ENCODE measurements around the gene HSPB3.

HSPB3 gene

GRCh38 chr5:54457094-54457862 is 1.8 kb downstream of the HSPB3 start:
- no peak overlapping the region for H3K4me3 ChIP-seq (ENCODE audit: low read depth, low read length)
- DNase-seq (ENCODE audit: low read depth) = no peak
- TF ChIP-seq CTCF (IDR thresholded peaks at IDR 0.05; ENCODE audit: insufficient read depth, low read depth, low read length, missing control alignments) = no peak

GRCh38 chr5:54458221-54458620 is 2.7 kb downstream of the HSPB3 start:
- H3K4me3 ChIP-seq (ENCODE audit: low read depth, low read length) = no peak overlapping the region
- DNase-seq (ENCODE audit: low read depth) = no peak
- no peak for TF ChIP-seq CTCF (IDR thresholded peaks at IDR 0.05; ENCODE audit: insufficient read depth, low read depth, low read length, missing control alignments)

- DNase-seq (ENCODE audit: low read depth) = no peak
- no peak for TF ChIP-seq CTCF (IDR thresholded peaks at IDR 0.05; ENCODE audit: insufficient read depth, low read depth, low read length, missing control alignments)
Observed at GRCh38 chr5:54460181-54460919, 4.9 kb downstream of the HSPB3 start.

GRCh38 chr5:54462281-54462680 is 6.8 kb downstream of the HSPB3 start:
- no peak for TF ChIP-seq CTCF (IDR thresholded peaks at IDR 0.05; ENCODE audit: insufficient read depth, low read depth, low read length, missing control alignments)
- no peak for DNase-seq (ENCODE audit: low read depth)

More at GRCh38 chr5:54460181-54460919, 4.9 kb downstream of the HSPB3 start:
- H3K4me3 ChIP-seq (ENCODE audit: low read depth, low read length) = no peak overlapping the region

GRCh38 chr5:54463713-54464112 is 8.2 kb downstream of the HSPB3 start:
- no peak for DNase-seq (ENCODE audit: low read depth)
- TF ChIP-seq CTCF (IDR thresholded peaks at IDR 0.05; ENCODE audit: insufficient read depth, low read depth, low read length, missing control alignments) = no peak
- H3K4me3 ChIP-seq (ENCODE audit: low read depth, low read length) = no peak overlapping the region

More at GRCh38 chr5:54462281-54462680, 6.8 kb downstream of the HSPB3 start:
- H3K4me3 ChIP-seq (ENCODE audit: low read depth, low read length) = no peak overlapping the region

GRCh38 chr5:54469622-54470021 is 14.1 kb downstream of the HSPB3 start:
- H3K4me3 ChIP-seq (ENCODE audit: low read depth, low read length) = peak overlapping the region; percentile 26
- DNase-seq (ENCODE audit: low read depth) = peak; percentile 55
- TF ChIP-seq CTCF (IDR thresholded peaks at IDR 0.05; ENCODE audit: insufficient read depth, low read depth, low read length, missing control alignments) = no peak

All from GM12865 (cell line).